ENCODE data around the gene AGER. TPM values are rescaled to one million over a fixed set of nuclear protein-coding genes. Genes with fewer than 3 reads are reported as not detected.
"Not testable (repeated sequence)": the region's sequence is repeated elsewhere in the genome, so short reads cannot be mapped to it uniquely, and the experiment has no call there.

Gene AGER
- total RNA-seq, 1 donor from 2014 or later, result 2.0 TPM

GRCh38 chr6:32156891-32157290, 27.2 kb downstream of the AGER start:
- DNase-seq (ENCODE audit: missing footprints) (no peak), ATAC-seq (no peak)
- intact Hi-C loops (cut with DNase I), result no loop called here

GRCh38 chr6:32154514-32155161, 29.4 kb downstream of the AGER start:
- intact Hi-C loops (cut with DNase I), result loop anchor here (1.0 kb wide), 3 partner anchors 22 to 35 kb away; partner anchors contain the start of genes AGPAT1 and FKBPL
- DNase-seq (ENCODE audit: missing footprints), result peak; percentile 77

GRCh38 chr6:32153564-32154513, 30.2 kb downstream of the AGER start, which contains the start of gene PPT2:
Gene PPT2, plus strand, starts transcription at chr6:32154141. Its CDS starts 454 bp downstream, at chr6:32154595.
- intact Hi-C loops (cut with DNase I), result loop anchor here (1.0 kb wide), 3 partner anchors 22 to 35 kb away; partner anchors contain the start of genes AGPAT1 and FKBPL
- DNase-seq (ENCODE audit: missing footprints) (peak; percentile 92), ATAC-seq (peak; percentile 92)

More at GRCh38 chr6:32154514-32155161, 29.4 kb downstream of the AGER start:
- ATAC-seq, result peak; percentile 69

- peak; percentile 33 for ATAC-seq
- no peak for DNase-seq (ENCODE audit: missing footprints)
- intact Hi-C loops (cut with DNase I), result no loop called here
Measured at GRCh38 chr6:32152769-32153563, 31.1 kb downstream of the AGER start.

- intact Hi-C loops (cut with DNase I), result no loop called here
- DNase-seq (ENCODE audit: missing footprints) (no peak), ATAC-seq (no peak)
Measured at GRCh38 chr6:32151863-32152768, 31.9 kb downstream of the AGER start, which contains the start of gene PRRT1. Gene PRRT1, minus strand, starts transcription at chr6:32151939. Its CDS starts 112 bp downstream, at chr6:32151827.

- ATAC-seq, result no peak
- intact Hi-C loops (cut with DNase I), result no loop called here
- DNase-seq (ENCODE audit: missing footprints), result no peak
Measured at GRCh38 chr6:32151181-32151862, 32.7 kb downstream of the AGER start.

- intact Hi-C loops (cut with DNase I), result no loop called here
- ATAC-seq (no peak), DNase-seq (ENCODE audit: missing footprints) (no peak)
Measured at GRCh38 chr6:32149932-32150870, 33.9 kb downstream of the AGER start.

- DNase-seq (ENCODE audit: missing footprints) (no peak), ATAC-seq (no peak)
- intact Hi-C loops (cut with DNase I), result no loop called here
Measured at GRCh38 chr6:32149092-32149755, 34.8 kb downstream of the AGER start.

- intact Hi-C loops (cut with DNase I), result no loop called here
- DNase-seq (ENCODE audit: missing footprints), result peak; percentile 74
- peak; percentile 20 for ATAC-seq
Measured at GRCh38 chr6:32148289-32149091, 35.6 kb downstream of the AGER start.

GRCh38 chr6:32147401-32148132, 36.5 kb downstream of the AGER start:
- ATAC-seq (no peak), DNase-seq (ENCODE audit: missing footprints) (no peak)
- intact Hi-C loops (cut with DNase I), result no loop called here

GRCh38 chr6:32146687-32147086, 37.4 kb downstream of the AGER start:
- ATAC-seq (no peak), DNase-seq (ENCODE audit: missing footprints) (no peak)
- intact Hi-C loops (cut with DNase I), result no loop called here

- intact Hi-C loops (cut with DNase I), result no loop called here
- ATAC-seq (no peak), DNase-seq (ENCODE audit: missing footprints) (no peak)
Measured at GRCh38 chr6:32146287-32146686, 37.8 kb downstream of the AGER start.

GRCh38 chr6:32144238-32144637, 39.8 kb downstream of the AGER start:
- ATAC-seq; DNase-seq (ENCODE audit: missing footprints); intact Hi-C loops (cut with DNase I): not testable (repeated sequence)

- intact Hi-C loops (cut with DNase I), result no loop called here
- ATAC-seq (no peak), DNase-seq (ENCODE audit: missing footprints) (no peak)
Measured at GRCh38 chr6:32140420-32141046, 43.5 kb downstream of the AGER start.

Data from Right ventricle myocardium inferior (tissue), 1 donor.